GM12891 (cell line): Measurements from ENCODE around the gene STX12.

Source experiments
- POLR2A ChIP-seq: IDR thresholded peaks from 2 replicates; pipeline ENCODE4 v1.6.1; 2011; ENCODE audit warnings: low read depth, low read length, control low read depth
- POLR2AphosphoS5 ChIP-seq: IDR thresholded peaks from 2 replicates; pipeline ENCODE4 v1.6.1; 2011; ENCODE audit warnings: low read depth, low read length, control low read depth

DNA sequence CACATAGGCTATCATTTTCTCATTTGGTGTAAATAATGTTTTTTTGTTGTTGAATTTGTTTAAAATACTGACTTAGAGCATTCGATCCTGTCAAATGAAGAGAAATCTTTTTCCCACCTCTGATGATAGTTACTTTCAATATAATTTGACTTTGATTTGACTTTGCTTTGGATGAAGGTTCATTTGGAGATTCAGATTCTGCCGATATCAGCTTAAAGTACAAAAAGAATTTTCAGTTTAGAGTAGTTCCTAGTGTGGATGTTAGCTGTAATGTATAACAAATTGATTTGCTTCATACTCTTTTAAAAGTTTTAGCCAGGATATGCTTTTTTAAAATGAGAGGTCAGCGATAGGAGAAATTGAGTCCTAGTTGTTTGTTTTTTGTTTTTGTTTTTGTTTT is 9.9 kb downstream of the STX12 start:
- TF ChIP-seq POLR2AphosphoS5 (no peak), POLR2A (no peak)
